GM19463 (cell line): ENCODE measurements around the gene RGS6.
"Not testable (repeated sequence)": the region's sequence is repeated elsewhere in the genome, so short reads cannot be mapped to it uniquely, and the experiment has no call there.

ENCODE experiments used
- ATAC-seq: cut with Tn5 transposase; IDR thresholded peaks from one replicate; pipeline ENCODE4 v1.9.1; 2021; ENCODE audit warnings: mild to moderate bottlenecking, moderate library complexity; ENCODE audit not compliant: unreplicated experiment

RGS6 gene

GRCh38 chr14:71932229-71932981, at the start of gene RGS6:
Gene RGS6, plus strand, starts transcription at chr14:71932429.
- no peak for ATAC-seq

GRCh38 chr14:71883094-71883493, 49.1 kb upstream of the RGS6 start:
- ATAC-seq, result no peak

GRCh38 chr14:71885301-71885700, 46.9 kb upstream of the RGS6 start:
- no peak for ATAC-seq

- ATAC-seq, result not testable (repeated sequence)
These were observed 44.4 kb upstream of the RGS6 start for GRCh38 chr14:71887802-71888201.

GRCh38 chr14:71890541-71890940, 41.7 kb upstream of the RGS6 start:
- ATAC-seq, result no peak

- no peak for ATAC-seq
These were observed 41.0 kb upstream of the RGS6 start for GRCh38 chr14:71891185-71891584.

GRCh38 chr14:71891970-71892369, 40.3 kb upstream of the RGS6 start:
- no peak for ATAC-seq

GRCh38 chr14:71905031-71905430, 27.2 kb upstream of the RGS6 start:
- no peak for ATAC-seq

GRCh38 chr14:71905860-71906259, 26.4 kb upstream of the RGS6 start:
- ATAC-seq, result no peak

GRCh38 chr14:71907793-71908515, 24.3 kb upstream of the RGS6 start:
- ATAC-seq, result no peak

GRCh38 chr14:71911669-71912068, 20.6 kb upstream of the RGS6 start:
- no peak for ATAC-seq

GRCh38 chr14:71913342-71913741, 18.9 kb upstream of the RGS6 start:
- no peak for ATAC-seq

- ATAC-seq, result no peak
These were observed 13.3 kb upstream of the RGS6 start for GRCh38 chr14:71918955-71919354.

- ATAC-seq, result no peak
These were observed 8.7 kb upstream of the RGS6 start for GRCh38 chr14:71923513-71923912.

- ATAC-seq, result no peak
These were observed 569 bp upstream of the RGS6 start for GRCh38 chr14:71931492-71932228.

GRCh38 chr14:71933001-71933587, 865 bp downstream of the RGS6 start:
- ATAC-seq, result no peak

GRCh38 chr14:71938273-71938672, 6.0 kb downstream of the RGS6 start:
- not testable (repeated sequence) for ATAC-seq

GRCh38 chr14:71939344-71939743, 7.1 kb downstream of the RGS6 start:
- ATAC-seq, result not testable (repeated sequence)

GRCh38 chr14:71940500-71940899, 8.3 kb downstream of the RGS6 start:
- ATAC-seq, result not testable (repeated sequence)

- not testable (repeated sequence) for ATAC-seq
These were observed 9.4 kb downstream of the RGS6 start for GRCh38 chr14:71941616-71942015.
